IMR-90 (cell line): ENCODE data around the gene TASP1. TPM values are rescaled to one million over a fixed set of nuclear protein-coding genes. Genes with fewer than 3 reads are reported as not detected.

ENCODE experiments used
- ATAC-seq: fragments of 200-7000 bp; cut with Tn5 transposase; 2 replicates; pipeline ENCODE4 v1.9.1; 2020; ENCODE audit warnings: low read depth, mild to moderate bottlenecking, moderate library complexity
- BruUV-seq: library from RNA; stranded (reverse); fragments of 400-500 nt; replicated peaks from 2 replicates; lab custom pipeline; 2021; lab: Mats Ljungman, UMichigan
- CTCF ChIA-PET: fragments of 300-600 bp; formaldehyde crosslinking; extraction: SDS; loops from one replicate; lab custom pipeline; 2021; ENCODE audit warnings: antibody characterized with exemption; lab: Yijun Ruan, JAX
- POLR2A ChIA-PET: fragments of 300-600 bp; sonication (Branson Sonifier 250); formaldehyde crosslinking; loops from one replicate; lab custom pipeline; 2022; ENCODE audit warnings: antibody characterized with exemption; ENCODE audit not compliant: unreplicated experiment; lab: Charles Lee
- DNase-seq: peaks from one replicate; pipeline ENCODE4 v3.0.0; 2013
- H2AFZ ChIP-seq: replicated peaks from 2 replicates; pipeline ENCODE3; 2013; ENCODE audit warnings: low read length, mild to moderate bottlenecking; ENCODE audit not compliant: poor library complexity
- H2AK5ac ChIP-seq: 2 replicates; pipeline ENCODE4 v1.6.1; 2013; ENCODE audit warnings: low read depth, low read length, inconsistent platforms
- H2AK9ac ChIP-seq: replicated peaks from 2 replicates; pipeline ENCODE3; 2013; ENCODE audit warnings: mild to moderate bottlenecking, low read depth, low read length, moderate library complexity; ENCODE audit not compliant: poor library complexity
- H2BK120ac ChIP-seq: 2 replicates; pipeline ENCODE4 v1.6.1; 2013; ENCODE audit warnings: low read depth, low read length, inconsistent platforms
- H2BK15ac ChIP-seq: 3 replicates; pipeline ENCODE4 v1.6.1; 2013; ENCODE audit warnings: low read depth, low read length, inconsistent platforms
- H2BK20ac ChIP-seq: 2 replicates; pipeline ENCODE4 v1.6.1; 2013; ENCODE audit warnings: low read depth, mild to moderate bottlenecking, inconsistent platforms, low read length, moderate library complexity
- H2BK5ac ChIP-seq: 2 replicates; pipeline ENCODE4 v1.6.1; 2013; ENCODE audit warnings: mild to moderate bottlenecking, low read depth, low read length, inconsistent platforms; ENCODE audit not compliant: poor library complexity, severe bottlenecking
- H3K14ac ChIP-seq: replicated peaks from 2 replicates; pipeline ENCODE4 v1.6.1; 2013; ENCODE audit warnings: low read depth, low read length, inconsistent platforms
- H3K18ac ChIP-seq: 2 replicates; pipeline ENCODE4 v1.6.1; 2013; ENCODE audit warnings: low read depth, low read length, control low read depth
- H3K23ac ChIP-seq: 2 replicates; pipeline ENCODE4 v1.6.1; 2013; ENCODE audit warnings: low read depth, low read length, inconsistent platforms
- H3K27ac ChIP-seq: 2 replicates; pipeline ENCODE4 v1.5.1; 2013; ENCODE audit warnings: mild to moderate bottlenecking, control low read depth, low read length; ENCODE audit not compliant: insufficient read depth
- H3K27me3 ChIP-seq: 2 replicates; pipeline ENCODE4 v1.6.1; 2013; ENCODE audit warnings: low read length; ENCODE audit not compliant: control insufficient read depth, insufficient read depth
- H3K36me3 ChIP-seq: 2 replicates; pipeline ENCODE4 v1.6.1; 2013; ENCODE audit warnings: low read length, mixed read lengths; ENCODE audit not compliant: control insufficient read depth, insufficient read depth
- H3K4ac ChIP-seq: 2 replicates; pipeline ENCODE4 v1.6.1; 2013; ENCODE audit warnings: low read depth, low read length, inconsistent platforms
- H3K4me1 ChIP-seq: 2 replicates; pipeline ENCODE4 v1.6.1; 2013; ENCODE audit warnings: low read length, mixed read lengths; ENCODE audit not compliant: control insufficient read depth, insufficient read depth
- H3K4me2 ChIP-seq: 2 replicates; pipeline ENCODE4 v1.6.1; 2013; ENCODE audit warnings: low read depth, mild to moderate bottlenecking, control low read depth, low read length, moderate library complexity
- H3K4me3 ChIP-seq: 2 replicates; pipeline ENCODE4 v1.5.1; 2013; ENCODE audit warnings: low read depth, mild to moderate bottlenecking, control low read depth, low read length, moderate library complexity; ENCODE audit not compliant: insufficient read depth
- H3K56ac ChIP-seq: 2 replicates; pipeline ENCODE4 v1.6.1; 2013; ENCODE audit warnings: low read length, inconsistent platforms; ENCODE audit not compliant: insufficient read depth; ENCODE audit errors: extremely low read depth
- H3K79me1 ChIP-seq, 2 experiments: 2 replicates each; pipeline ENCODE4 v1.6.1; 2013; ENCODE audit warnings: low read length in 2 of 2, inconsistent platforms in 1 of 2, low read depth in 1 of 2
- H3K9ac ChIP-seq: 2 replicates; pipeline ENCODE4 v1.6.1; 2013; ENCODE audit warnings: low read depth, low read length, control low read depth
- H3K9me1 ChIP-seq: 2 replicates; pipeline ENCODE4 v1.6.1; 2013; ENCODE audit warnings: low read length, inconsistent platforms; ENCODE audit not compliant: insufficient read depth
- H3K9me3 ChIP-seq: 2 replicates; pipeline ENCODE4 v1.6.1; 2013; ENCODE audit warnings: low read length; ENCODE audit not compliant: control insufficient read depth, insufficient read depth
- H4K20me1 ChIP-seq: 2 replicates; pipeline ENCODE4 v1.6.1; 2013; ENCODE audit warnings: low read length, inconsistent platforms; ENCODE audit not compliant: insufficient read depth
- H4K5ac ChIP-seq: 2 replicates; pipeline ENCODE4 v1.6.1; 2013; ENCODE audit warnings: mild to moderate bottlenecking, low read depth, low read length, control low read depth
- H4K8ac ChIP-seq, 2 experiments: 2 replicates each; pipeline ENCODE4 v1.6.1; 2013; ENCODE audit warnings: low read depth in 2 of 2, low read length in 2 of 2, control low read depth in 1 of 2, inconsistent platforms in 1 of 2
- H4K91ac ChIP-seq: 2 replicates; pipeline ENCODE4 v1.6.1; 2013; ENCODE audit warnings: low read depth, low read length, inconsistent platforms; ENCODE audit not compliant: insufficient read depth
- NFE2L2 ChIP-seq: fragments of 150-350 bp; IDR thresholded peaks from 2 replicates; pipeline ENCODE4 v1.6.1; 2016; ENCODE audit warnings: low read depth, mild to moderate bottlenecking, low read length
- POLR2A ChIP-seq: IDR thresholded peaks from 2 replicates; pipeline ENCODE4 v1.6.1; 2012; ENCODE audit warnings: mild to moderate bottlenecking, low read depth, low read length
- RAD21 ChIP-seq: IDR thresholded peaks from 2 replicates; pipeline ENCODE4 v1.6.1; 2012; ENCODE audit warnings: low read length, improper control_type of control experiment
- RCOR1 ChIP-seq: IDR thresholded peaks from 2 replicates; pipeline ENCODE4 v1.6.1; 2012; ENCODE audit warnings: mild to moderate bottlenecking, low read length, improper control_type of control experiment; ENCODE audit not compliant: insufficient replicate concordance
- RFX5 ChIP-seq: IDR thresholded peaks from 2 replicates; pipeline ENCODE4 v1.8.0; 2012; ENCODE audit warnings: low read depth, mild to moderate bottlenecking, low read length, moderate library complexity
- WGBS, 2 experiments: methylation state at CpG; one replicate each; pipeline versions ENCODE4 v1.1.5 to v1.1.7; 2013; ENCODE audit warnings: missing lambda C conversion rate in 2 of 2; ENCODE audit not compliant: insufficient read length in 1 of 2; ENCODE audit errors: extremely low coverage in 2 of 2; 5-methylcytosine and 5-hydroxymethylcytosine counted together
- dilution Hi-C: fragments of 300-500 bp; cut with HindIII; formaldehyde crosslinking; loops from one replicate; pipeline ENCODE4 v1.14.3; 2018; ENCODE audit warnings: low sequenced_read_pairs; ENCODE audit not compliant: unreplicated experiment
- in situ Hi-C: fragments of 300-500 bp; cut with MboI; formaldehyde crosslinking; loops from 3 replicates; pipeline ENCODE4 v1.14.3; 2019; ENCODE audit warnings: low sequenced_read_pairs, inconsistent platforms, mixed read lengths
- intact Hi-C: fragments of 100-400 bp; cut with micrococcal nuclease; formaldehyde crosslinking; loops from 2 replicates; pipeline ENCODE4 v1.10.0; 2022
- polyA plus RNA-seq, 3 experiments: library from polyadenylated mRNA; depleted of rRNA; stranded (reverse); fragments of >200 nt; gene quantifications; 2 replicates each; pipeline ENCODE4 v1.2.3, GENCODE V29; 2012; ENCODE audit warnings: low replicate concordance in 1 of 3
- total RNA-seq: library from RNA; depleted of rRNA; stranded (reverse); fragments of >200 nt; gene quantifications from 2 replicates; pipeline ENCODE4 v1.2.3, GENCODE V29; 2012
- TF ChIP-seq, protein P1 (sequence below): fragments of 150-350 bp; IDR thresholded peaks from 2 replicates; pipeline ENCODE4 v1.6.1; 2017; ENCODE audit warnings: mild to moderate bottlenecking, antibody characterized with exemption, low read length, low read depth

TASP1 gene
- total and polyA plus RNA-seq, 2 of the 4 experiments (the other 2 are of a cell fraction): 3.9 to 7.9 TPM

GRCh38 chr20:13474467-13474866, 164.3 kb downstream of the TASP1 start:
- POLR2A ChIA-PET: no interaction called here

More at GRCh38 chr20:13474467-13474866, 164.3 kb downstream of the TASP1 start:
- Histone ChIP-seq H3K23ac (no peak overlapping the region), H2BK15ac (no peak overlapping the region), H3K9me3 (no peaks in the 10 kb centered on the region), H3K14ac (no peak overlapping the region), H4K8ac (no peak overlapping the region), H4K20me1 (no peaks in the 10 kb centered on the region), H3K18ac (no peak overlapping the region), H3K4ac (no peak overlapping the region), H3K4me3 (no peak overlapping the region), H2AK9ac (no peak overlapping the region), H4K5ac (no peak overlapping the region), H3K9me1 (no peaks in the 10 kb centered on the region), H2AK5ac (no peak overlapping the region), H2AFZ (no peak overlapping the region), H3K27ac (no peak overlapping the region), H3K79me1 (no peaks in the 10 kb centered on the region), H3K27me3 (no peaks in the 10 kb centered on the region), H3K9ac (no peak overlapping the region), H3K4me1 (no peaks in the 10 kb centered on the region), H2BK120ac (no peak overlapping the region), H3K56ac (no peak overlapping the region), H4K91ac (no peak overlapping the region), H3K4me2 (no peak overlapping the region), H3K36me3 (no peaks in the 10 kb centered on the region), H2BK5ac (no peak overlapping the region), H2BK20ac (no peak overlapping the region)
- dilution Hi-C loops (no loop called here), in situ Hi-C loops (loop anchor here (25.0 kb wide), 2 partner anchors 112 to 288 kb away; no protein-coding TSS in a partner anchor), intact Hi-C loops (no loop called here)
- CTCF ChIA-PET: no interaction called here
- WGBS, 2 experiments: no CpG with 5 or more reads among the region's 1 CpG
- TF ChIP-seq, protein P1, sequence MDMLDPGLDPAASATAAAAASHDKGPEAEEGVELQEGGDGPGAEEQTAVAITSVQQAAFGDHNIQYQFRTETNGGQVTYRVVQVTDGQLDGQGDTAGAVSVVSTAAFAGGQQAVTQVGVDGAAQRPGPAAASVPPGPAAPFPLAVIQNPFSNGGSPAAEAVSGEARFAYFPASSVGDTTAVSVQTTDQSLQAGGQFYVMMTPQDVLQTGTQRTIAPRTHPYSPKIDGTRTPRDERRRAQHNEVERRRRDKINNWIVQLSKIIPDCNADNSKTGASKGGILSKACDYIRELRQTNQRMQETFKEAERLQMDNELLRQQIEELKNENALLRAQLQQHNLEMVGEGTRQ: no peak
- TF ChIP-seq POLR2A: no peak
- TF ChIP-seq RAD21: no peak
- TF ChIP-seq RFX5: no peak
- no peak for TF ChIP-seq NFE2L2
- no peak for TF ChIP-seq RCOR1
- DNase-seq: peak; percentile 11
- BruUV-seq: no TSS peak
- no peak for ATAC-seq
